SK-N-MC (cell line): ENCODE measurements around the gene RNASEH2A.

Source experiments
- DNase-seq: peaks from one replicate; pipeline ENCODE4 v3.0.0-alpha.2; 2011; ENCODE audit warnings: low read depth, low spot score
- H3K27ac ChIP-seq: fragments of 200-600 bp; sonication (generic); 2 replicates; pipeline ENCODE4 v1.5.1; 2016; ENCODE audit warnings: mixed run types
- H3K36me3 ChIP-seq: fragments of 200-600 bp; sonication (generic); 2 replicates; pipeline ENCODE4 v1.6.1; 2017; ENCODE audit warnings: antibody characterized with exemption, low read length, mixed read lengths; ENCODE audit not compliant: insufficient read depth
- H3K4me3 ChIP-seq: fragments of 200-600 bp; sonication (generic); 2 replicates; pipeline ENCODE4 v1.5.1; 2016
- H3K9ac ChIP-seq: fragments of 200-600 bp; sonication (generic); 2 replicates; pipeline ENCODE4 v1.8.0; 2017; ENCODE audit warnings: mixed run types, mixed read lengths; ENCODE audit not compliant: insufficient read length
- H3K9me3 ChIP-seq: fragments of 200-600 bp; sonication (generic); 2 replicates; pipeline ENCODE4 v1.6.1; 2017; ENCODE audit warnings: low read depth, mild to moderate bottlenecking, antibody characterized with exemption, low read length, moderate library complexity, mixed read lengths
- EZH2 ChIP-seq: fragments of 200-600 bp; sonication (generic); IDR thresholded peaks from one replicate; pipeline ENCODE4 v1.6.1; 2017; ENCODE audit warnings: antibody characterized with exemption
- FOXP2 ChIP-seq: optimal IDR thresholded peaks from 2 replicates; pipeline ENCODE3; 2011; ENCODE audit warnings: mild to moderate bottlenecking, moderate library complexity; ENCODE audit not compliant: insufficient read depth; ENCODE audit errors: extremely low read length, control extremely low read depth
- POLR2AphosphoS5 ChIP-seq: IDR thresholded peaks from 2 replicates; pipeline ENCODE4 v1.6.1; 2012; ENCODE audit warnings: mild to moderate bottlenecking, low read depth, low read length, borderline replicate concordance

The RNASEH2A gene

DNA sequence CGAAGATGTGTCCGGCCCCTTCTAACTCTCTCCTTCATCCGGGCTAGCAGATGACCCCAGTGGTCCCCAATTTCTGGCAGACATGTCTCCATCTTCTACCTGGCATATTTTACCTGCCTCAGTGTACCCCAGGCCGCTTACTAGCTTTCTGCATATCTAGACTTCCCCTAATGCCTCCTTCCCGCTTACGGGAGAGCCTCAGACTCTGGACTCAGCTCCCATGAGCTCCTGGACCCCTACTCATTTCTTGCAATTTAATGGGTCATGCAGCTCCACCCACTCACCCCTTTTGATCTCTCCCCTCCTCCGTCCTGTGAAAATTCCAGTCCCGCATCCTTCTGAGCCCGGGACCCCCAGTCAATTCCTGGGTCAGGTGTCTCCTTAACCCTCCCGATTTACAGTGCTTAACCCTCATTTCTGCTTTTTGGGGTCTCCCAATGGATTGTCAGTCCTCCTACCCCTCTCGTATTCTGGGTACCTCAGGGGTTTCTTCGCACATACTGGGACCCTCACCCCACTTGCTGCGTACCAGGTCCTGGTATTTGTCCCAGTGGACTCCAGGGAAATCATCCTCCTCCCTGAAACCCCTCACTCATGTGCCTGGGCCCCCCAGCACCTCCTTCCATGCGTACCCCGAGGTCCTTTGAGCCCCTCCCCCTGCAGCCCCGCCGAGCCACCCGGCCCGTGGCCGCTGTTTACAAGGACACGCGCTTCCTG lies 15.6 kb upstream of the RNASEH2A start:
- peak overlapping the region; percentile 97 for H3K4me3 ChIP-seq
- no peaks in the 10 kb centered on the region for H3K36me3 ChIP-seq
- H3K9ac ChIP-seq: no peak overlapping the region
- H3K9me3 ChIP-seq: no peaks in the 10 kb centered on the region
- no peak overlapping the region for H3K27ac ChIP-seq
- TF ChIP-seq EZH2 (no peak), POLR2AphosphoS5 (no peak), FOXP2 (no peak)
- DNase-seq: no peak

DNA sequence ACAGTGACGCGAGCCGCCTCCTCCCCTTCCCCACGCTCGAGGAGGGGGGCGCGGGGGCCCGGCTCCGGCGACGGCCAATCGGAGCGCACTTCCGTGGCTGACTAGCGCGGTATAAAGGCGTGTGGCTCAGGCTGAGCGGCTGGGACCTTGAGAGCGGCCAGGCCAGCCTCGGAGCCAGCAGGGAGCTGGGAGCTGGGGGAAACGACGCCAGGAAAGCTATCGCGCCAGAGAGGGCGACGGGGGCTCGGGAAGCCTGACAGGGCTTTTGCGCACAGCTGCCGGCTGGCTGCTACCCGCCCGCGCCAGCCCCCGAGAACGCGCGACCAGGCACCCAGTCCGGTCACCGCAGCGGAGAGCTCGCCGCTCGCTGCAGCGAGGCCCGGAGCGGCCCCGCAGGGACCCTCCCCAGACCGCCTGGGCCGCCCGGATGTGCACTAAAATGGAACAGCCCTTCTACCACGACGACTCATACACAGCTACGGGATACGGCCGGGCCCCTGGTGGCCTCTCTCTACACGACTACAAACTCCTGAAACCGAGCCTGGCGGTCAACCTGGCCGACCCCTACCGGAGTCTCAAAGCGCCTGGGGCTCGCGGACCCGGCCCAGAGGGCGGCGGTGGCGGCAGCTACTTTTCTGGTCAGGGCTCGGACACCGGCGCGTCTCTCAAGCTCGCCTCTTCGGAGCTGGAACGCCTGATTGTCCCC lies 14.9 kb upstream of the RNASEH2A start, which contains the start of gene JUNB:
JUNB (plus strand) TSS at position 142 of the 706 bp plus-strand sequence; CDS start at position 428, 286 bp downstream.
- no peaks in the 10 kb centered on the region for H3K9me3 ChIP-seq
- H3K36me3 ChIP-seq: no peaks in the 10 kb centered on the region
- peak within 1 kb of the TSS; percentile 78 for H3K27ac ChIP-seq
- DNase-seq: no peak
- TF ChIP-seq POLR2AphosphoS5 (peak; percentile 100), EZH2 (no peak), FOXP2 (peak; percentile 95)
- H3K4me3 ChIP-seq: peak within 1 kb of the TSS; percentile 97
- H3K9ac ChIP-seq: peak within 1 kb of the TSS; percentile 68

DNA sequence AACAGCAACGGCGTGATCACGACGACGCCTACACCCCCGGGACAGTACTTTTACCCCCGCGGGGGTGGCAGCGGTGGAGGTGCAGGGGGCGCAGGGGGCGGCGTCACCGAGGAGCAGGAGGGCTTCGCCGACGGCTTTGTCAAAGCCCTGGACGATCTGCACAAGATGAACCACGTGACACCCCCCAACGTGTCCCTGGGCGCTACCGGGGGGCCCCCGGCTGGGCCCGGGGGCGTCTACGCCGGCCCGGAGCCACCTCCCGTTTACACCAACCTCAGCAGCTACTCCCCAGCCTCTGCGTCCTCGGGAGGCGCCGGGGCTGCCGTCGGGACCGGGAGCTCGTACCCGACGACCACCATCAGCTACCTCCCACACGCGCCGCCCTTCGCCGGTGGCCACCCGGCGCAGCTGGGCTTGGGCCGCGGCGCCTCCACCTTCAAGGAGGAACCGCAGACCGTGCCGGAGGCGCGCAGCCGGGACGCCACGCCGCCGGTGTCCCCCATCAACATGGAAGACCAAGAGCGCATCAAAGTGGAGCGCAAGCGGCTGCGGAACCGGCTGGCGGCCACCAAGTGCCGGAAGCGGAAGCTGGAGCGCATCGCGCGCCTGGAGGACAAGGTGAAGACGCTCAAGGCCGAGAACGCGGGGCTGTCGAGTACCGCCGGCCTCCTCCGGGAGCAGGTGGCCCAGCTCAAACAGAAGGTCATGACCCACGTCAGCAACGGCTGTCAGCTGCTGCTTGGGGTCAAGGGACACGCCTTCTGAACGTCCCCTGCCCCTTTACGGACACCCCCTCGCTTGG lies 14.1 kb upstream of the RNASEH2A start:
- H3K27ac ChIP-seq: peak overlapping the region; percentile 78
- no peak for TF ChIP-seq EZH2
- no peak for TF ChIP-seq FOXP2
- TF ChIP-seq POLR2AphosphoS5: no peak; the same call in 1 of the 2 replicates
- no peak for DNase-seq

DNA sequence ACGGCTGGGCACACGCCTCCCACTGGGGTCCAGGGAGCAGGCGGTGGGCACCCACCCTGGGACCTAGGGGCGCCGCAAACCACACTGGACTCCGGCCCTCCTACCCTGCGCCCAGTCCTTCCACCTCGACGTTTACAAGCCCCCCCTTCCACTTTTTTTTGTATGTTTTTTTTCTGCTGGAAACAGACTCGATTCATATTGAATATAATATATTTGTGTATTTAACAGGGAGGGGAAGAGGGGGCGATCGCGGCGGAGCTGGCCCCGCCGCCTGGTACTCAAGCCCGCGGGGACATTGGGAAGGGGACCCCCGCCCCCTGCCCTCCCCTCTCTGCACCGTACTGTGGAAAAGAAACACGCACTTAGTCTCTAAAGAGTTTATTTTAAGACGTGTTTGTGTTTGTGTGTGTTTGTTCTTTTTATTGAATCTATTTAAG lies 13.5 kb upstream of the RNASEH2A start:
- peak overlapping the region; percentile 68 for H3K9ac ChIP-seq
- H3K27ac ChIP-seq: peak overlapping the region; percentile 78
- no peaks in the 10 kb centered on the region for H3K9me3 ChIP-seq
- H3K4me3 ChIP-seq: peak overlapping the region; percentile 97
- TF ChIP-seq POLR2AphosphoS5 (no peak), EZH2 (no peak), FOXP2 (no peak)
- H3K36me3 ChIP-seq: no peaks in the 10 kb centered on the region
- no peak for DNase-seq

More for the DNA sequence above, 14.1 kb upstream of the RNASEH2A start:
- peak overlapping the region; percentile 68 for H3K9ac ChIP-seq
- no peaks in the 10 kb centered on the region for H3K36me3 ChIP-seq
- peak overlapping the region; percentile 97 for H3K4me3 ChIP-seq
- no peaks in the 10 kb centered on the region for H3K9me3 ChIP-seq

DNA sequence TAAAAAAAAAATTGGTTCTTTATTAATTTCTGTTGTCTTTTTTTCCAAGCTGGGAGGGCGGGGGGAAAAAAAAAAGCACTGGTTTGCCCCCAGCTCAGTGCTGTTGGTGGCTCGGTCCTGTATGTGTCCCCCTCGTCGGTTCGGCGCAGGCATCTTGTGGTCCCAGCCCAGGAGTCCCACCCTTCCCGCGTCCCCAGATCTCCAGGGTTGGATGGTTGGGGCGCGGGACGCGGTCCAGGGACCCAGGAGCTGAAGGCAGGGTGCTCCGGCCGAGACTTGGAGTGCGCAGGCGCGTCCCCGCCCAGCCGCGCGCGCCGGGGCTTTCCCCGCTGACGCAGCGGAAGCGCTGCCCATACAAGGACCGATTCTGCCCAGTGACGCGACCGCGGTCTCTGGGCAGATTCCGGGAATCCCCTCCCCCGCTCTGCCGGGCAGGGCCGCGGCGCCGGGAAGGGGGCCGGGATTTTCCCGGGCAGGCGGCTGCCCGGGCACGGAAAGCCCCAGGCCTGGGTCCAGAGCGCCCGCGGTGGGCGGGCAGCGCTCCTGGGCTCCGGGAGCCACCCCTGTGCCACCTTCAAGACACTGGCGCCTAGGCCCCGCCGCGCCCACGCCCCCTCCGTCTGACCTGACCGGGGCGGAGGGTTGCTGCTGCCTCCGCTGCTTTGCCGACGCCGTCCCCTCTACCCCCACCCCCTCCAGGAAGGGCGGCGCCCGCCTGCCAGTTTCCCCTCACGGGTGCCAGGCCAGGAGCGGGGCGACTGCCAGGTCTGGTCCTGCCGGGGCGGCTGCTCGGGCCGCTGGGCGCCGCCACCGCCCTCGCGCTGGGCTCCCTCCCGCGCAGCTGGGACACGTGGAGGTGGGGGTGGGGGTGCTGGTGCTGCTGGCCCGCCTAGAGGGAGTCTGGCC lies 12.8 kb upstream of the RNASEH2A start:
- H3K27ac ChIP-seq: peak overlapping the region; percentile 78

DNA sequence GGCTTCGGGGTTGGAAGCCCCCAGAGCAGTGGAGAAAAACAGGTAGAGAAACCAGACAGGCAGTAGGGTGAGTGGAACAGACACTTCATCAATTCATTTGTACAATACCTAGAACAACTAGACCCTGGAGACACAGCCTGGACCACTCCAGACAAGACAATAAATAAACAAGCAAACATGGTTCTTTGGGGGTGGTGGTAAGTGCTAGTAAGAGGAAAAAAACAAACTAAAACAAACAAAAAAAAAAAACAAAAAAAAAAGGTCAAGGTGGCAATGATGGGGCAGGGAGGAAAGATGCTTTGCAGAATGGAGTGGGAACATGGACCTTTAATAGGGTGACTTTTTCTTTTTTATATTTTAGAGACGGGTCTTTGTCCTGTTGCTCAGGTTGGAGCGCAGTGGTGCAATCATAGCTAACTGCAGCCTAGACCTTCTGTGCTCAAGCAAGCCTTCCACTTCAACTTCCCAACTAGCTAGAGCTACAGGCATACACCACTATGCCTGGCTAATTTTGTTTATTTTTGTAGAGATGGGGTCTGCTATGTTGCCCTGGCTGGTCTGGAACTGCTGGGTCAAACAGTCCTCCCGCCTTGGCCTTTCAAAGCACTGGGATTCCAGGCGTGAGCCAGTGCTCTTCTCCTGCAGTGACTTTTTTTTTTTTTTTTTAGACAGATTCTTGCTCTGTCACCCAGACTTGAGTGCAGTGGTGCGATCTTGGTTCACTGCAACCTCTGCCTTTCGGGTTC lies 12.0 kb upstream of the RNASEH2A start:
- TF ChIP-seq FOXP2: no peak
- no peak for TF ChIP-seq EZH2
- no peak for TF ChIP-seq POLR2AphosphoS5
- Histone ChIP-seq H3K4me3 (peak overlapping the region; percentile 97), H3K9ac (peak overlapping the region; percentile 68), H3K36me3 (peaks cover 2% of the 10 kb centered on the region; the same call in 1 of the 2 replicates), H3K9me3 (no peaks in the 10 kb centered on the region), H3K27ac (no peak overlapping the region)
- DNase-seq: no peak

More for the DNA sequence above, 12.8 kb upstream of the RNASEH2A start:
- peak overlapping the region; percentile 68 for H3K9ac ChIP-seq
- no peak for DNase-seq
- peak overlapping the region; percentile 97 for H3K4me3 ChIP-seq
- no peak for TF ChIP-seq FOXP2
- peak; percentile 80 for TF ChIP-seq POLR2AphosphoS5
- TF ChIP-seq EZH2: no peak
- no peaks in the 10 kb centered on the region for H3K36me3 ChIP-seq
- H3K9me3 ChIP-seq: no peaks in the 10 kb centered on the region

DNA sequence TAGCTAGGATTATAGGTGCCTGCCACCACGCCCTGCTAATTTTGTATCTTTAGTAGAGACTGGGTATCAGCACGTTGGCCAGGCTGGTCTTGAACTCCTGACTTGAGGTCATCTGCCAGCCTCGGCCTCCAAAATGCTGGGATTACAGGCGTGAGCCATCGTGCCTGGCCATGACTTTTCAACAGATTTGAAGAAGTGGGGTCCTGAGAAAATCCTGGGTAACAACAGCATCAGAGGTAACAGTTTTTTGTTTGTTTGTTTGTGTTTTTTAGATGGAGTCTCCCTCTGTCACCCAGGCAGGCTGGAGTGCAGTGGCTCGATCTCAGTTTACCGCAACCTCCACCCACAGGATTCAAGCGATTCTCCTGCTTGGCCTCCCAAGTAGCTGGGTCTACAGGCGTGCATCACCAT lies 11.4 kb upstream of the RNASEH2A start:
- Histone ChIP-seq H3K9ac (no peak overlapping the region), H3K36me3 (peaks cover 9% of the 10 kb centered on the region), H3K27ac (no peak overlapping the region), H3K9me3 (no peaks in the 10 kb centered on the region), H3K4me3 (no peak overlapping the region)
- no peak for TF ChIP-seq POLR2AphosphoS5
- no peak for DNase-seq
